NCI-H1417 (cell line): ENCODE data around the gene TP53RK.

ENCODE experiments used
- DNase-seq, 3 experiments: peaks; one replicate each; lab custom pipeline; 2025; lab: John Stamatoyannopoulos, UW

Gene TP53RK

GRCh38 chr20:46638134-46638897 lies 50.9 kb downstream of the TP53RK start:
- DNase-seq, result no peak

GRCh38 chr20:46637427-46638133 lies 51.7 kb downstream of the TP53RK start:
- no peak for DNase-seq

- no peak for DNase-seq
Measured at GRCh38 chr20:46637020-46637419, 52.2 kb downstream of the TP53RK start.

- no peak for DNase-seq
Measured at GRCh38 chr20:46636514-46636913, 52.7 kb downstream of the TP53RK start.

DNA sequence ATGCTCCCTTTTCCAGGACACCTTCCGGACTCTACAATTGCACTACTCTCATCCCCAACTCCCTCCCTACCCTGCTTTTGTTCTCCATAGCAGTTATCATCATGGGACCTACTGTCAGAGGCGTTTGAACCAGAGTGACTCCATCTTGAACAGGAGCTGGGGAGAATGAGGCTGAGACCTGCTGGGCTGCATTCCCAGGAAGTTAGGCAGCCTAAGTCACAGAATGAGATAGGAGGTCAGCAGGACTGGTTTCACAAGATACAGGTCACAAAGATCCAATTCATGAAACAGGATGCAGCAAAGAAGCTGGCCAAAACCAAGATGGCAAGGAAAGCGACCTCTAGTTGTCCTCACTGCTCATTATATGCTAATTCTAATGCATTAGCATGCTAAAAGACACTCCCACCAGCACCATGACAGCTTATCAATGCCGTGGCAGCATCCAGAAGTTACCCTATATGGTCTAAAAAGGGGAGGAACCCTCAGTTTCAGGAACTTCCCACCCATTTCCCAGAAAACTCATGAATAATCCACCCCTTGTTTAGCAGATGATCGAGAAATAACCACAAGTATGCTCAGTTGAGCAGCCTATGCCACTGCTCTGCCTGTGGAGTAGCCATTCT lies 53.6 kb downstream of the TP53RK start:
- DNase-seq, result no peak

DNA sequence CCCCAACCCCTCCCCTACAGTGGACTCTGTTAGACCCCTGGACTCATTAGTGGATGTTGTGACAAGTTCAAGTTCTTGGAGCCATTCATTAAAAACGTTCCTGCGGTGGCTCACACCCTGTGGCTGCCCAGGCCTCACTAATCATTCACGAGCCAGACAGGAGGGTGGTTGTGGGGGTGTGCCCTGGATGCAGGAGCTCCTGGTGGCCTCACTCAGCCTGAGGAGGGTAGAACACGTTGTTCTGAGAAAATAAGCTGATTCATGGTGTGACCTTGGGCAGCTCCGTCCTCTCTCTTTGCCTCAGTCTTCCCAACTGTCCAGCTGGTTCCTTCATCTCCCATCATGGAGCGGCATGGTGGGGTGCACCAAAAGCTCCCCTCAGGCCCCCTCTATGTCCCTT lies 54.7 kb downstream of the TP53RK start:
- no peak for DNase-seq
